Measurements from ENCODE around the gene SLC15A4.

DNA sequence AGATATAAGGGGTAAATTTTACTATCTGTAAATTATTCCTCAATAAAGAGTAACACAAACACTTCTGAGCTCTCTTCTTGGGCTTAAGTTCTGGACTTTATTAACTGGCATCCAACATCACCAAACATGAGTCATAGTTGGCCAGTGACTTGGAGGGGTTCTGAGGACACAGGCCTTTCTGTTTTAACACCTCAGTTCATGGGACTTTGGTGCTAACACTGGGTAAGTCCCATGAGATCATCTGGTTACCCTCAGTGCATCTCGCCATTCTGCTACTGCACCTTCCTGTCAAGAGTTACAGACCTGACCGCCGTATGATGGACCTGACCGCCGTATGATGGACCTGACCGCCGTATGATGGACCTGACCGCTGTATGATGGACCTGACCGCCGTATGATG is 9.9 kb downstream of the SLC15A4 start:
- TF ChIP-seq, protein P1, sequence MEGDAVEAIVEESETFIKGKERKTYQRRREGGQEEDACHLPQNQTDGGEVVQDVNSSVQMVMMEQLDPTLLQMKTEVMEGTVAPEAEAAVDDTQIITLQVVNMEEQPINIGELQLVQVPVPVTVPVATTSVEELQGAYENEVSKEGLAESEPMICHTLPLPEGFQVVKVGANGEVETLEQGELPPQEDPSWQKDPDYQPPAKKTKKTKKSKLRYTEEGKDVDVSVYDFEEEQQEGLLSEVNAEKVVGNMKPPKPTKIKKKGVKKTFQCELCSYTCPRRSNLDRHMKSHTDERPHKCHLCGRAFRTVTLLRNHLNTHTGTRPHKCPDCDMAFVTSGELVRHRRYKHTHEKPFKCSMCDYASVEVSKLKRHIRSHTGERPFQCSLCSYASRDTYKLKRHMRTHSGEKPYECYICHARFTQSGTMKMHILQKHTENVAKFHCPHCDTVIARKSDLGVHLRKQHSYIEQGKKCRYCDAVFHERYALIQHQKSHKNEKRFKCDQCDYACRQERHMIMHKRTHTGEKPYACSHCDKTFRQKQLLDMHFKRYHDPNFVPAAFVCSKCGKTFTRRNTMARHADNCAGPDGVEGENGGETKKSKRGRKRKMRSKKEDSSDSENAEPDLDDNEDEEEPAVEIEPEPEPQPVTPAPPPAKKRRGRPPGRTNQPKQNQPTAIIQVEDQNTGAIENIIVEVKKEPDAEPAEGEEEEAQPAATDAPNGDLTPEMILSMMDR (IDR thresholded peaks at IDR 0.05) = no peak
- no peak for TF ChIP-seq EP300 (IDR thresholded peaks at IDR 0.05)

Measured in gastroesophageal sphincter (tissue), 3 donors.